Middle frontal gyrus (tissue), 1 donor: ENCODE measurements around the gene GJC3.
"Not testable (repeated sequence)": the region's sequence is repeated elsewhere in the genome, so short reads cannot be mapped to it uniquely, and the experiment has no call there.

ENCODE experiments used
- DNase-seq: peaks from one replicate; pipeline ENCODE4 v3.0.0-alpha.2; 2015; ENCODE audit warnings: low spot score; ENCODE audit errors: extremely low spot score

The GJC3 gene

GRCh38 chr7:99930376-99930775 lies 956 bp upstream of the GJC3 start:
- no peak for DNase-seq

- no peak for DNase-seq
Observed at GRCh38 chr7:99929730-99930053, 272 bp upstream of the GJC3 start.

GRCh38 chr7:99928188-99928587 lies 1.2 kb downstream of the GJC3 start:
- no peak for DNase-seq

GRCh38 chr7:99927536-99927935 lies 1.9 kb downstream of the GJC3 start:
- DNase-seq, result no peak

DNA sequence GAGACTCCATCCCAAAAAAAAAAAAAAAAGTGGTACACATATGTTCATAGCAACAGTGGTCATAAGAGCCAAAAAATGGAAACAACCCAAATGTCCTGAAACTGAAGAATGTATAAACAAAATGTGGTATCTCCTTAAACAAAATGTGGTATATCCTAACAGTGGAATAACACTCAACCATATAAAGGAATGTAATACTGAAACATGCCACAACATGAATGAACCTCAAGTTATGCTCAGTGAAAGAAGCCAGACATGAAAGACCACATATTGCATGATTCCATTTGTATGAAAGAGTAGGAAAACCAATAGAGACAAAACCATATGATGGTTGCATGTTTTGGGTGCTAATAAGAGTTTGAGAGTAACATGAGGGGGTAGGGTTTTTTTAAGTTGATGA lies 3.1 kb downstream of the GJC3 start:
- no peak for DNase-seq

- no peak for DNase-seq
Observed at GRCh38 chr7:99923200-99923599, 6.2 kb downstream of the GJC3 start.

GRCh38 chr7:99920149-99920548 lies 9.3 kb downstream of the GJC3 start:
- no peak for DNase-seq

DNA sequence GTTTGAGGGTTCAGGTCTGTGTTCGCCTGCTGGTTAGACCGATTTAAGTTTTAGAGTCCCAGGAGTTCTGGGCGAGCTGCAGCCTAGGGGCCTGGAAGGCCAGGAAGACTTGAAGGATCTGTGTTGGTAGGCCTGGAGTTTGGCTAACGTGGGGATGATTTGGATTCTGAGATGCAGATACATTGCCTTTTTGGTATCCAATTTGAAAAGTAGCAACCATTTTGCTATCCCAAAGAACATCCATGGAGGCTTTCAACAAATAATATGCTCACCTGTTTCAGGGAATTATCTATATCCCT lies 9.7 kb downstream of the GJC3 start:
- no peak for DNase-seq

DNA sequence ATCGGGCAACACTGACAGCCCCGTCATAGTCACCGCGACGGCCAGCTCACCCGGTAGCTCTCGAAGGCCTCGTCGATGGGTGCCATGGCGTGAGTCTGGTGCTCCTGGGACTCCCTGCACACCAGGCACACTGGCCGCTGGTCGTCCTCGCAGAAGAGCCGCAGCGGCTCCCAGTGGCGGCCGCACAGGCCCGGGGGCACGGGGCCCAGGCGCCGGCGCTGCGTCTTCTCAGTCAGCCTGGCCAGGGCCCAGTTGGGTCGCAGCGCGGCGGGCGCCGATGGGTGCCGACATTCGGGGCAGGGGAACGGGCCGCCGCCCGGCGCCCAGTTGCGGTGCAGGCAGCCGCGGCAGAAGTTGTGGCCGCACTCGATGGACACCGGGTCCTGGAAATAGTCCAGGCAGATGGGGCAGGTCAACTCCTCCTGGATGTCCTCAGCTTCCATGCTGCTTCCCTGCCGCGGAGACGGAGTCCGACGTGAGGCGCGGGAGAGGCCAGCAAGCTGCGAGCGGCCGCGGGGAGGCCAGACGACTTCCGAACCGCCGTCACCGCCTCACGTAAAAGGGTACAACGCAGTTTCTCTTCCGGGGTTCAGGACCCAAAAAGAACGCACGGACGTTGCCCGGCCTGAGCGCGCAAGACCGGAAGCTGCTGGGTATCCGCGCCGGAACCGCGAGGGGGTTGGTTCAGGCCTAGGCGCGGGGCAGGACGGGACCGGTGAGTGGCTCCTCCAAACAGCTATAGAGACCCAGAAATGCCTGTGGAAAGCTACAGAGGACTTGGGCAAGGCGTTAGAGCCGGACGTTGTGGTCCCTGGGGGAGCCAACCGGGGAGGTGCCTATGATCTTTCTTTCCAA lies 10.2 kb downstream of the GJC3 start, which contains the start of gene TRIM4:
Gene TRIM4 (minus strand): TSS at position 572 of the 855 bp plus-strand sequence. CDS start 129 bp downstream, at position 443.
- DNase-seq, result peak; percentile 87

GRCh38 chr7:99910976-99911375 lies 18.4 kb downstream of the GJC3 start:
- DNase-seq, result no peak

DNA sequence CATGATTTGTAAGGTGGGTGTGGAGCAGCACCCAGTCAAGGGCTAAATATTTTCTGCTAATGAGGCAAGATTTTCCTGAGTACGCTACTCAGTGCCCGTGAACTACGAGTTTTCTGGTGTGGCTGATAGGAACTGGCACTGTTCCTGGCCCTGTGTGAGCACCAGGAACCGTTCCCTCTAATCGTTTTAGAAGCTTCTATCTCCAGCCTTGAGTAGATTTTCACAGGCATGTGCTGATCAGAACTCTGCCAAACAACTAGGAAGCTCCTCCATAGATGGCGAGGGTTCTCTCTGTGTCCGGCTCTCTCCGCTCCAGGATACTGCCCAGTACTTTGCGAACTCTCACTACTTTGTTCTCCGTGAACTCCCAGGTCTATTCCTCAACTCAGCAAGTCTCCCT lies 27.8 kb downstream of the GJC3 start:
- DNase-seq, result no peak

GRCh38 chr7:99899830-99900519 lies 29.4 kb downstream of the GJC3 start:
- no peak for DNase-seq

DNA sequence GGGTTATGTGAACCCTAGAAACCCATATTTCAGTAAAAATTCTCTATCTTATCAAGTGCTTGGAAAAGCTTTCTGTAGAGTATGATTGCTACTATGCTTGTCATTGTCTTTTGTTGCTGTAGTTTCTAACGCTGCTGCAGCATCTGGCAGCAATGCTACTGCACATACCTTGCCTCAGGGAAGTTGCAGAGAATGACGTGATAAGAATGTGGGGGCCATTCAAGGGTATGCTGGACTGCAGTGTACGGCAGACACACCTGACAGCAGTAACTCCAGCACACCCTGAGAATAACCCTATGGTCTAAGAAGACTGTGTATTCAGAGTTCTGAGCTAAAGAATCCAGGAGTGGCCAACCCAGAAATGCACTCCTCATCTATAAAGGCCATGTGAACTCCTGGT lies 30.6 kb downstream of the GJC3 start:
- no peak for DNase-seq

DNA sequence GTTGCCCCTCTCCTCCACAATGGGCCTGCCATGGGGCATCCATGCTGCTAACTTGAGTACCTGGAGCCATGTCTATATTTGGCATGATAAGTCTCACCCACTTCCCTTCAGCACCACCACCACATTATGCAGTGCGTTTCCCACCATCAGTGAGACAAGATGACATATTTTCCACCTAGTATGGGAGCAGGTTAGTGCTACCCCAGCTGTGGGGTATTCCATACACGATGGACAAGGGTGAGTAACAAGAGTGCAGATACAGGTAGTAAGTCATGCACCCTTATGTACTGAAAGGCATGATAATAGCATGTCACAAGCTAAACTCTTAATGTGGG lies 31.4 kb downstream of the GJC3 start:
- DNase-seq, result no peak

DNA sequence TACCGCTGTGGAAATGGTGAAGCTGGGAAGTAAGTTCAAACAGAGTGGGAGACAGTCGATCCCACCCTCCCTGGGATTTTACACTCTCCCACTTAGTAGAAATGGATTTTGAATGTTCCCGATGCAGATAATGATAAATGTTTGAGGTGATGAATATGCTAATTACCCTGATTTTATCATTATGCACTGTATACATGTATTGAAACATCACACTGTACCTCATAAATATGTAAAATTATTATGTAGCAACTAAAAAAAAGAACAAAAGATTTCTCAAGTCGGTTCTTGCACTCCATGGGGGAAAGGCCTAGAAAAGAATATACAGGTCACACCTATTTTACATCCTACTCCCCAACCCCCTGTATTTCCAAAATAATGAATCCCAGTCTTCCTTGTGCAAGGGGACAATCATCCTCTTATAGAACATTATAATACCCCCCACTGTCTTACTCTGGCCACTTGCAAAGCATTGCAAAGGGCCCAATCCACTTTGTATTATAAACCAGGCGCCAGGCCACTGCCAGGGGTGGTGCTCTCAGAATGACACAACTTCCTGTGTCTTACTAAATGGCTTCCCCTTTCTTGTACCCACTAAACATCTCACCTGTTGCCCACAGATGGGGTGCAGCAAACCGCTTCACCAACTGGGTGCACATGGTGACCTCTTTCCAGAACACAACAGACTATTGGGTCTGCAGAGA lies 31.9 kb downstream of the GJC3 start:
- DNase-seq, result no peak

GRCh38 chr7:99894738-99895137 lies 34.7 kb downstream of the GJC3 start:
- no peak for DNase-seq

DNA sequence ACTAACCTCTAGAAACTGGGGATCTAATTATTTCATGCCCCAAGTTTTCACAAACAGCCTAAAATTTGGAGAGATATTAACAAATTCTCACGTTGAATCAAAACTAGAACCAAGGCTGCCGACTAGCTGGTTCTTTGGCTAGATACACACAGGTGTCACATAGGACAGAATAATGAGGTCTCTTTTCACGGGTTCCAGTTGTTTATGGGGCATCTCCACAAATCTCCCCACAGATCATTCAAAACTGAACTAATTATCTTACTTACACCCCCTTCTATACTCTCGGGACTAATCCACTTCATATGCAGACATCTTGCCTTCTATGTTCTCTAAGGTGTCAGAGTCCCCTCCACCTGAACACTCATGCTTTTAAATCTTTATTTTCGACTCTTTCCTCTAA lies 36.1 kb downstream of the GJC3 start:
- DNase-seq, result no peak

DNA sequence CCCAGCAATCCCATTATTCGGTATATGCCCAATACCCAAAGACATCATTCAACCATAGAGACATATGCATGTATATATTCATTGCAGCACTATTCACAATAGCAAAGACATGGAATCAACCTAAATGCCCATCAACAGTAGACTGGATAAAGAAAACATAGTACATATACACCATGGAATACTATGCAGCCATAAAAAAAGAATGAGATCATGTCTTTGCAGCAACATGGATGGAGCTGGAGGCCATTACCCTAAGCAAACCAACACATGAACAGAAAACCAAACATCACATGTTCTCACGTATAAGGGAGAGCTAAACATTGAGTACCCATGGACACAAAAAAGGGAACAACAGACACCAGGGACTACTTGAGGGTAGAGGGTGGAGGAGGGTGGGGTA lies 39.1 kb downstream of the GJC3 start:
- not testable (repeated sequence) for DNase-seq

DNA sequence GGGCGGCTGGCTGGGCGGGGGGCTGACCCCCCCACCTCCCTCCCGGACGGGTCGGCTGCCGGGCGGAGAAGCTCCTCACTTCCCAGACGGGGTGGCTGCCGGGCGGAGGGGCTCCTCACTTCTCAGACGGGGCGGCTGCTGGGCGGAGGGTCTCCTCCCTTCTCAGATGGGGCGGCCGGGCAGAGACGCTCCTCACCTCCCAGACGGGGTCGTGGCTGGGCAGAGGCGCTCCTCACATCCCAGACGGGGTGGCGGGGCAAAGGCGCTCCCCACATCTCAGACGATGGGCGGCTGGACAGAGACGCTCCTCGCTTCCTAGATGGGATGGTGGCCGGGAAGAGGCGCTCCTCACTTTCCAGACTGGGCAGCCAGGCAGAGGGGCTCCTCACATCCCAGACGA lies 41.1 kb downstream of the GJC3 start:
- DNase-seq, result not testable (repeated sequence)

- DNase-seq, result no peak
Observed at GRCh38 chr7:99881370-99881769, 48.0 kb downstream of the GJC3 start.

GRCh38 chr7:99876933-99877332 lies 52.5 kb downstream of the GJC3 start, which contains the start of gene OR2AE1:
TSS of gene OR2AE1 (minus strand) at chr7:99877033. CDS start at chr7:99877033, 0 bp downstream.
- no peak for DNase-seq

- DNase-seq, result no peak
Observed at GRCh38 chr7:99876491-99876890, 52.9 kb downstream of the GJC3 start.
